Stimulated activated CD4-positive, alpha-beta T cell treated with anti-CD3 and anti-CD28 coated beads, TNF-alpha, amount 100 ng/mL, for 48 hours (primary cell): Measurements from ENCODE around the gene ARMC9.
"Not testable (repeated sequence)": the region's sequence is repeated elsewhere in the genome, so short reads cannot be mapped to it uniquely, and the experiment has no call there.

Source experiments
- DNase-seq, 3 donors: peaks; one replicate each; pipeline ENCODE4 v3.0.0-alpha.2; 2020; ENCODE audit warnings: low read depth in 3 of 3

ARMC9 gene

GRCh38 chr2:231181860-231182512 lies 16.4 kb upstream of the ARMC9 start:
- no peak for DNase-seq

- DNase-seq, result no peak
These were observed 15.9 kb upstream of the ARMC9 start for GRCh38 chr2:231182513-231182899.

- no peak for DNase-seq
These were observed 14.6 kb upstream of the ARMC9 start for GRCh38 chr2:231183851-231184250.

- DNase-seq, result no peak
These were observed 14.1 kb upstream of the ARMC9 start for GRCh38 chr2:231184319-231184718.

- no peak for DNase-seq
These were observed 13.2 kb upstream of the ARMC9 start for GRCh38 chr2:231185050-231185725.

- DNase-seq, result no peak
These were observed 12.5 kb upstream of the ARMC9 start for GRCh38 chr2:231185886-231186285.

GRCh38 chr2:231186325-231186724 lies 12.1 kb upstream of the ARMC9 start:
- no peak for DNase-seq

- DNase-seq, result no peak
These were observed 10.5 kb upstream of the ARMC9 start for GRCh38 chr2:231187736-231188505.

- DNase-seq, result no peak
These were observed 9.8 kb upstream of the ARMC9 start for GRCh38 chr2:231188506-231189170.

GRCh38 chr2:231189171-231189530 lies 9.3 kb upstream of the ARMC9 start:
- no peak for DNase-seq

- no peak for DNase-seq
These were observed 8.6 kb upstream of the ARMC9 start for GRCh38 chr2:231189571-231190495.

- DNase-seq, result no peak
These were observed 7.8 kb upstream of the ARMC9 start for GRCh38 chr2:231190531-231191197.

GRCh38 chr2:231191896-231192872 lies 6.2 kb upstream of the ARMC9 start:
- no peak for DNase-seq

GRCh38 chr2:231193216-231193615 lies 5.2 kb upstream of the ARMC9 start:
- no peak for DNase-seq

- DNase-seq, result no peak
These were observed 1.8 kb upstream of the ARMC9 start for GRCh38 chr2:231196592-231196991.

GRCh38 chr2:231197196-231197595 lies 1.2 kb upstream of the ARMC9 start:
- not testable (repeated sequence) for DNase-seq

- no peak for DNase-seq
These were observed 633 bp upstream of the ARMC9 start for GRCh38 chr2:231197706-231198290.

- DNase-seq, result no peak
These were observed 788 bp downstream of the ARMC9 start for GRCh38 chr2:231199219-231199618.

GRCh38 chr2:231200805-231201474 lies 2.5 kb downstream of the ARMC9 start:
- no peak for DNase-seq
